Measurements from ENCODE around the gene USP4. TPM values are rescaled to one million over a fixed set of nuclear protein-coding genes. Genes with fewer than 3 reads are reported as not detected.
A peak's percentile ranks its signal among the peaks of the same experiment; 100 is the strongest.

The USP4 gene
- total RNA-seq, 1 donor from 2014 or later = 31.8 TPM

- Histone ChIP-seq H3K4me1 (ENCODE audit: insufficient read depth, low read length) (peaks cover 26% of the 10 kb centered on the region), H2AFZ (ENCODE audit: low read depth, low read length) (no peak overlapping the region), H3K36me3 (ENCODE audit: insufficient read depth, low read length) (no peaks in the 10 kb centered on the region), H4K20me1 (ENCODE audit: insufficient read depth, low read length) (peaks cover under 1% of the 10 kb centered on the region), H3K9me3 (ENCODE audit: insufficient read depth, low read depth, low read length) (no peaks in the 10 kb centered on the region), H3K27me3 (ENCODE audit: insufficient read depth, low read length) (no peaks in the 10 kb centered on the region), H3K79me2 (ENCODE audit: insufficient read depth, low read length) (peaks cover 28% of the 10 kb centered on the region), H3K4me2 (ENCODE audit: low read length) (no peak overlapping the region), H3K9ac (ENCODE audit: low read length) (no peak overlapping the region), H3K27ac (ENCODE audit: low read depth, low read length) (no peak overlapping the region), H3K4me3 (ENCODE audit: insufficient read depth, low read depth, low read length) (no peak overlapping the region)
- peaks cover 2% of the 10 kb centered on the region for H3K36me3 Mint-ChIP-seq (ENCODE audit: low read depth, unreplicated experiment)
- H3K27me3 Mint-ChIP-seq (ENCODE audit: low read depth, unreplicated experiment) = no peaks in the 10 kb centered on the region
- DNase-seq (ENCODE audit: low read depth) = no peak
- H3K27ac Mint-ChIP-seq (ENCODE audit: unreplicated experiment) = no peak overlapping the region
- H3K4me3 Mint-ChIP-seq (ENCODE audit: unreplicated experiment) = no peak overlapping the region
- peaks cover 7% of the 10 kb centered on the region for H3K4me1 Mint-ChIP-seq (ENCODE audit: low read depth, unreplicated experiment)
- no peak for FAIRE-seq
- H3K9me3 Mint-ChIP-seq (ENCODE audit: unreplicated experiment) = peaks cover 2% of the 10 kb centered on the region
- TF ChIP-seq EZH2 (IDR thresholded peaks at IDR 0.05; ENCODE audit: insufficient read depth, low read length) (no peak), CTCF (IDR thresholded peaks at IDR 0.05; ENCODE audit: insufficient read depth, low read depth, low read length) (no peak)
Measured at GRCh38 chr3:49343163-49343562, 3.3 kb upstream of the USP4 start.

DNA sequence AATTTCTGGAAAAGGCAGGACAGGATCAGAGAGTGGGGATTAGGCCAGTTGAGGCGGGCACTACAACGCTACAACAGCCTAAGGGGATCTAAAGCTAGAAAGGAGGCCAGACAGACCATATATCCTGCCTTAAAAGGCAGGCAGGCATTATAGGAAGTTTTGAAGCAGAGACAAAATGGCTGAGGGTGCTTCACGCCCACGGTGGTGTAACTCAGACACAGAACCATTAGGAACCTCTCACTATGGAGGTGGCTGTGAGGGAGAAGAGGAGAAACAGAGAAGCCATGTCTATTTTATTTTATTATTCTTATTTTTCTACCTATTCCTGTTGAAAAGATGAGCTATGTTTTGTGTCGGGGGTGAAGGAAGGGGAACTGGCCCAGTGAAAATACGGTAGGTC, 2.1 kb upstream of the USP4 start:
- H3K36me3 ChIP-seq (ENCODE audit: insufficient read depth, low read length) = no peaks in the 10 kb centered on the region
- no peak overlapping the region for H2AFZ ChIP-seq (ENCODE audit: low read depth, low read length)
- H3K27me3 ChIP-seq (ENCODE audit: insufficient read depth, low read length) = no peaks in the 10 kb centered on the region
- no peak overlapping the region for H3K27ac ChIP-seq (ENCODE audit: low read depth, low read length)
- H3K4me3 Mint-ChIP-seq (ENCODE audit: unreplicated experiment) = no peak overlapping the region
- H3K9ac ChIP-seq (ENCODE audit: low read length) = no peak overlapping the region
- H3K79me2 ChIP-seq (ENCODE audit: insufficient read depth, low read length) = peaks cover 40% of the 10 kb centered on the region
- peak overlapping the region; percentile 4 for H3K27ac Mint-ChIP-seq (ENCODE audit: unreplicated experiment)
- peaks cover 26% of the 10 kb centered on the region for H3K4me1 ChIP-seq (ENCODE audit: insufficient read depth, low read length)
- H3K27me3 Mint-ChIP-seq (ENCODE audit: low read depth, unreplicated experiment) = no peaks in the 10 kb centered on the region
- H3K9me3 ChIP-seq (ENCODE audit: insufficient read depth, low read depth, low read length) = no peaks in the 10 kb centered on the region
- H4K20me1 ChIP-seq (ENCODE audit: insufficient read depth, low read length) = peaks cover 4% of the 10 kb centered on the region
- TF ChIP-seq CTCF (IDR thresholded peaks at IDR 0.05; ENCODE audit: insufficient read depth, low read depth, low read length) (no peak), EZH2 (IDR thresholded peaks at IDR 0.05; ENCODE audit: insufficient read depth, low read length) (no peak)
- peaks cover 2% of the 10 kb centered on the region for H3K36me3 Mint-ChIP-seq (ENCODE audit: low read depth, unreplicated experiment)
- H3K4me2 ChIP-seq (ENCODE audit: low read length) = no peak overlapping the region
- H3K4me3 ChIP-seq (ENCODE audit: insufficient read depth, low read depth, low read length) = no peak overlapping the region
- peaks cover 7% of the 10 kb centered on the region for H3K4me1 Mint-ChIP-seq (ENCODE audit: low read depth, unreplicated experiment)
- no peak for DNase-seq (ENCODE audit: low read depth)
- H3K9me3 Mint-ChIP-seq (ENCODE audit: unreplicated experiment) = peaks cover 2% of the 10 kb centered on the region
- no peak for FAIRE-seq

DNA sequence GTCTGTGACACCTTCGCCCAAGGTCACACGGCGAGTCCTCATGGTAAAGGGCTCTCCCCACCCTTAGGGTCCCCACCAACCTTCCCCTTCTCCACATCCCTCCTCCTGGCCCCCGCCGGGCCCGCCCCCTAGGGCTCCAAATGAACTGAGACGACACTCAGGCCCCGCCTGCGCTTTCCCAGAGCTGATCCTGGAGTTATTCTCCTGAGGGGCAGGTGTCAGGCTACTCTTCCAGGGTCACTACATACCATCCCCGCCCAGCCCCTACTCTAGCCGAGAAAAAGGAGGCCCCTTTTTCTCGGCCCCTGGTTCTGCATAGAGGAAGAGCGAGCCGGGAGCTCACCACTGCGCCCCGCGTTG, 292 bp downstream of the USP4 start:
- Histone ChIP-seq H3K27me3 (ENCODE audit: insufficient read depth, low read length) (no peaks in the 10 kb centered on the region), H3K4me3 (ENCODE audit: insufficient read depth, low read depth, low read length) (peak overlapping the region; percentile 81), H3K9ac (ENCODE audit: low read length) (peak overlapping the region; percentile 87), H2AFZ (ENCODE audit: low read depth, low read length) (peak overlapping the region; percentile 79), H3K36me3 (ENCODE audit: insufficient read depth, low read length) (peaks cover 5% of the 10 kb centered on the region), H3K79me2 (ENCODE audit: insufficient read depth, low read length) (peaks cover 58% of the 10 kb centered on the region), H3K4me1 (ENCODE audit: insufficient read depth, low read length) (peaks cover 15% of the 10 kb centered on the region), H4K20me1 (ENCODE audit: insufficient read depth, low read length) (peaks cover 9% of the 10 kb centered on the region), H3K9me3 (ENCODE audit: insufficient read depth, low read depth, low read length) (no peaks in the 10 kb centered on the region), H3K27ac (ENCODE audit: low read depth, low read length) (peak overlapping the region; percentile 86), H3K4me2 (ENCODE audit: low read length) (peak overlapping the region; percentile 91)
- Mint-ChIP-seq H3K27me3 (ENCODE audit: low read depth, unreplicated experiment) (no peaks in the 10 kb centered on the region), H3K4me1 (ENCODE audit: low read depth, unreplicated experiment) (peaks cover 7% of the 10 kb centered on the region), H3K36me3 (ENCODE audit: low read depth, unreplicated experiment) (peaks cover 6% of the 10 kb centered on the region), H3K9me3 (ENCODE audit: unreplicated experiment) (peaks cover 2% of the 10 kb centered on the region), H3K4me3 (ENCODE audit: unreplicated experiment) (peak overlapping the region; percentile 97), H3K27ac (ENCODE audit: unreplicated experiment) (peak overlapping the region; percentile 63)
- DNase-seq (ENCODE audit: low read depth) = no peak
- FAIRE-seq = no peak
- TF ChIP-seq CTCF (IDR thresholded peaks at IDR 0.05; ENCODE audit: insufficient read depth, low read depth, low read length) = no peak
- TF ChIP-seq EZH2 (IDR thresholded peaks at IDR 0.05; ENCODE audit: insufficient read depth, low read length) = no peak

Data from astrocyte (in vitro differentiated cells and primary cell).